ENCODE measurements around the gene ZNF296. TPM values are rescaled to one million over a fixed set of nuclear protein-coding genes. Genes with fewer than 3 reads are reported as not detected.

Gene ZNF296
- total and polyA plus RNA-seq, 2 of the 13 experiments (the other 11 are each of a cell fraction or from before 2014, with no cell fraction given) = 0.26 to 0.62 TPM

DNA sequence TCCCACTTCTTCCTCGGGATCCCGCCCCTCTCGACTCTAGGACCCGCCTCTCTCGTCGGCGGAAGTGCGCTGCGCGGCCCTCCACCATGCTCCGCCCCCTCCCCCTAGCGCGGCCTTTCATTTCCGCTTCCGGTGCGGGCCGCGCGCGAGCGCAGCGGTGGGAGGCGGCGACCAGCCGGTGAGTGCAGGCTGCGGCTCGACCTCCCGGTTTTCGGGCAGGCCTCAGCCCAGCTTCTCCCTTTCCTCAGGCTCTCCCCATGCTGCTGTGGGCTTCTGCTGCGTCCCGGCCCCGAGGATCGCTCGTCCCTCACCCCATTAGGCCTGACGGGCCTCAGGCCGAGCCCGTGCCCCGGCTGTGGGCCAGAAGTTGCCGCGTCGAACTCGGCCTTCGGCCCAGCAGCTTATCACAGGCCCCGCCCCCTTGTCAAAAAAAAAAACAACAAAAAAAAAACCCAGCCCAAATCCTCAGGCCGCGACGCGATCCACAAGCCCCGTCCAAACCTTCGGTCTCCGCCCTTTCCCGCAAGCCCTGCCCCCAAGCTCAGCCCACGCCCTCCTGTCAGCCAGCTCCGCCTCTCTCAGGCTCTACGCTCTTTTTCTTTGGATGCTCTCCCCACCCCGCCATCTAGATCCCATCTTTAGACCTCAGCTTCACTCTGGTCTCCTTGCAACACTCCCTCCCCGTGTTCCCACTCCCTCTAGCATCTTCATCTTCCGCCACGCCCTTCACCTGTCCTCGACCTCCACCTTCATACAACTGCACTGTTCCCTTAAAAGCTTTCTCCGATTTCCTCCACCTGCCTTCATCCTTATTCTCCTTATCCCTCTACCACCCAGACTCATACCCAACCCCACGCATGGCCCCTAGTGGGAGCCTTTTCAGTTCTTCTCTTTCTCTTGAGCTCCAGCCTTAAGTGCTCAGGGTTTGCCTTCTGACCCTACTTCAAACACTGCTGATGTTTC is 37.1 kb downstream of the ZNF296 start, which contains the start of gene CLASRP (continued):
- TF ChIP-seq, protein P1, sequence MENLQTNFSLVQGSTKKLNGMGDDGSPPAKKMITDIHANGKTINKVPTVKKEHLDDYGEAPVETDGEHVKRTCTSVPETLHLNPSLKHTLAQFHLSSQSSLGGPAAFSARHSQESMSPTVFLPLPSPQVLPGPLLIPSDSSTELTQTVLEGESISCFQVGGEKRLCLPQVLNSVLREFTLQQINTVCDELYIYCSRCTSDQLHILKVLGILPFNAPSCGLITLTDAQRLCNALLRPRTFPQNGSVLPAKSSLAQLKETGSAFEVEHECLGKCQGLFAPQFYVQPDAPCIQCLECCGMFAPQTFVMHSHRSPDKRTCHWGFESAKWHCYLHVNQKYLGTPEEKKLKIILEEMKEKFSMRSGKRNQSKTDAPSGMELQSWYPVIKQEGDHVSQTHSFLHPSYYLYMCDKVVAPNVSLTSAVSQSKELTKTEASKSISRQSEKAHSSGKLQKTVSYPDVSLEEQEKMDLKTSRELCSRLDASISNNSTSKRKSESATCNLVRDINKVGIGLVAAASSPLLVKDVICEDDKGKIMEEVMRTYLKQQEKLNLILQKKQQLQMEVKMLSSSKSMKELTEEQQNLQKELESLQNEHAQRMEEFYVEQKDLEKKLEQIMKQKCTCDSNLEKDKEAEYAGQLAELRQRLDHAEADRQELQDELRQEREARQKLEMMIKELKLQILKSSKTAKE (CRISPR knock-in tag; IDR thresholded peaks at IDR 0.05; ENCODE audit: borderline replicate concordance) = no peak
- peak; percentile 77; the same call in 1 of the 2 replicates for TF ChIP-seq HOXD1 (CRISPR knock-in tag; IDR thresholded peaks at IDR 0.05)
- TF ChIP-seq SUZ12 (IDR thresholded peaks at IDR 0.05; ENCODE audit: low read depth, low read length) = no peak
- TF ChIP-seq, protein P2, sequence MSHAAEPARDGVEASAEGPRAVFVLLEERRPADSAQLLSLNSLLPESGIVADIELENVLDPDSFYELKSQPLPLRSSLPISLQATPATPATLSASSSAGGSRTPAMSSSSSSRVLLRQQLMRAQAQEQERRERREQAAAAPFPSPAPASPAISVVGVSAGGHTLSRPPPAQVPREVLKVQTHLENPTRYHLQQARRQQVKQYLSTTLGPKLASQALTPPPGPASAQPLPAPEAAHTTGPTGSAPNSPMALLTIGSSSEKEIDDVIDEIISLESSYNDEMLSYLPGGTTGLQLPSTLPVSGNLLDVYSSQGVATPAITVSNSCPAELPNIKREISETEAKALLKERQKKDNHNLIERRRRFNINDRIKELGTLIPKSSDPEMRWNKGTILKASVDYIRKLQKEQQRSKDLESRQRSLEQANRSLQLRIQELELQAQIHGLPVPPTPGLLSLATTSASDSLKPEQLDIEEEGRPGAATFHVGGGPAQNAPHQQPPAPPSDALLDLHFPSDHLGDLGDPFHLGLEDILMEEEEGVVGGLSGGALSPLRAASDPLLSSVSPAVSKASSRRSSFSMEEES (CRISPR knock-in tag; IDR thresholded peaks at IDR 0.05) = no peak; the same call in 1 of the 2 replicates
- no peak for TF ChIP-seq NR2F2 (IDR thresholded peaks at IDR 0.05; ENCODE audit: borderline replicate concordance, low read depth)
- no peak for TF ChIP-seq CCAR2 (optimal IDR thresholded peaks at IDR 0.05; ENCODE audit: low read depth, low read length)
- no peak; the same call in 1 of the 2 replicates for TF ChIP-seq NFATC3 (CRISPR knock-in tag; IDR thresholded peaks at IDR 0.05)
- peak; percentile 59; the same call in 1 of the 2 replicates for TF ChIP-seq ZSCAN25 (CRISPR knock-in tag; IDR thresholded peaks at IDR 0.05)
- TF ChIP-seq, protein P3, sequence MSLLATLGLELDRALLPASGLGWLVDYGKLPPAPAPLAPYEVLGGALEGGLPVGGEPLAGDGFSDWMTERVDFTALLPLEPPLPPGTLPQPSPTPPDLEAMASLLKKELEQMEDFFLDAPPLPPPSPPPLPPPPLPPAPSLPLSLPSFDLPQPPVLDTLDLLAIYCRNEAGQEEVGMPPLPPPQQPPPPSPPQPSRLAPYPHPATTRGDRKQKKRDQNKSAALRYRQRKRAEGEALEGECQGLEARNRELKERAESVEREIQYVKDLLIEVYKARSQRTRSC (CRISPR knock-in tag; IDR thresholded peaks at IDR 0.05; ENCODE audit: low read depth) = no peak
- 0 out of 2 replicates have a peak, but pooled peaks have one; percentile 31 for TF ChIP-seq ZBTB21 (CRISPR knock-in tag; IDR thresholded peaks at IDR 0.05)
- TF ChIP-seq ZNF343 (CRISPR knock-in tag; IDR thresholded peaks at IDR 0.05) = no peak
- TF ChIP-seq RAD21 (CRISPR knock-in tag; IDR thresholded peaks at IDR 0.05) = no peak
- TF ChIP-seq MIXL1 (CRISPR knock-in tag; IDR thresholded peaks at IDR 0.05) = 0 out of 2 replicates have a peak, but pooled peaks have one; percentile 40
- no peak for TF ChIP-seq SP1 (IDR thresholded peaks at IDR 0.05)
- no peak; the same call in none of the 2 replicates for TF ChIP-seq SP1 (CRISPR knock-in tag; IDR thresholded peaks at IDR 0.05)
- TF ChIP-seq, protein P4, sequence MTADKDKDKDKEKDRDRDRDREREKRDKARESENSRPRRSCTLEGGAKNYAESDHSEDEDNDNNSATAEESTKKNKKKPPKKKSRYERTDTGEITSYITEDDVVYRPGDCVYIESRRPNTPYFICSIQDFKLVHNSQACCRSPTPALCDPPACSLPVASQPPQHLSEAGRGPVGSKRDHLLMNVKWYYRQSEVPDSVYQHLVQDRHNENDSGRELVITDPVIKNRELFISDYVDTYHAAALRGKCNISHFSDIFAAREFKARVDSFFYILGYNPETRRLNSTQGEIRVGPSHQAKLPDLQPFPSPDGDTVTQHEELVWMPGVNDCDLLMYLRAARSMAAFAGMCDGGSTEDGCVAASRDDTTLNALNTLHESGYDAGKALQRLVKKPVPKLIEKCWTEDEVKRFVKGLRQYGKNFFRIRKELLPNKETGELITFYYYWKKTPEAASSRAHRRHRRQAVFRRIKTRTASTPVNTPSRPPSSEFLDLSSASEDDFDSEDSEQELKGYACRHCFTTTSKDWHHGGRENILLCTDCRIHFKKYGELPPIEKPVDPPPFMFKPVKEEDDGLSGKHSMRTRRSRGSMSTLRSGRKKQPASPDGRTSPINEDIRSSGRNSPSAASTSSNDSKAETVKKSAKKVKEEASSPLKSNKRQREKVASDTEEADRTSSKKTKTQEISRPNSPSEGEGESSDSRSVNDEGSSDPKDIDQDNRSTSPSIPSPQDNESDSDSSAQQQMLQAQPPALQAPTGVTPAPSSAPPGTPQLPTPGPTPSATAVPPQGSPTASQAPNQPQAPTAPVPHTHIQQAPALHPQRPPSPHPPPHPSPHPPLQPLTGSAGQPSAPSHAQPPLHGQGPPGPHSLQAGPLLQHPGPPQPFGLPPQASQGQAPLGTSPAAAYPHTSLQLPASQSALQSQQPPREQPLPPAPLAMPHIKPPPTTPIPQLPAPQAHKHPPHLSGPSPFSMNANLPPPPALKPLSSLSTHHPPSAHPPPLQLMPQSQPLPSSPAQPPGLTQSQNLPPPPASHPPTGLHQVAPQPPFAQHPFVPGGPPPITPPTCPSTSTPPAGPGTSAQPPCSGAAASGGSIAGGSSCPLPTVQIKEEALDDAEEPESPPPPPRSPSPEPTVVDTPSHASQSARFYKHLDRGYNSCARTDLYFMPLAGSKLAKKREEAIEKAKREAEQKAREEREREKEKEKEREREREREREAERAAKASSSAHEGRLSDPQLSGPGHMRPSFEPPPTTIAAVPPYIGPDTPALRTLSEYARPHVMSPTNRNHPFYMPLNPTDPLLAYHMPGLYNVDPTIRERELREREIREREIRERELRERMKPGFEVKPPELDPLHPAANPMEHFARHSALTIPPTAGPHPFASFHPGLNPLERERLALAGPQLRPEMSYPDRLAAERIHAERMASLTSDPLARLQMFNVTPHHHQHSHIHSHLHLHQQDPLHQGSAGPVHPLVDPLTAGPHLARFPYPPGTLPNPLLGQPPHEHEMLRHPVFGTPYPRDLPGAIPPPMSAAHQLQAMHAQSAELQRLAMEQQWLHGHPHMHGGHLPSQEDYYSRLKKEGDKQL (CRISPR knock-in tag; IDR thresholded peaks at IDR 0.05; ENCODE audit: low read depth) = no peak
- TF ChIP-seq, protein P5, sequence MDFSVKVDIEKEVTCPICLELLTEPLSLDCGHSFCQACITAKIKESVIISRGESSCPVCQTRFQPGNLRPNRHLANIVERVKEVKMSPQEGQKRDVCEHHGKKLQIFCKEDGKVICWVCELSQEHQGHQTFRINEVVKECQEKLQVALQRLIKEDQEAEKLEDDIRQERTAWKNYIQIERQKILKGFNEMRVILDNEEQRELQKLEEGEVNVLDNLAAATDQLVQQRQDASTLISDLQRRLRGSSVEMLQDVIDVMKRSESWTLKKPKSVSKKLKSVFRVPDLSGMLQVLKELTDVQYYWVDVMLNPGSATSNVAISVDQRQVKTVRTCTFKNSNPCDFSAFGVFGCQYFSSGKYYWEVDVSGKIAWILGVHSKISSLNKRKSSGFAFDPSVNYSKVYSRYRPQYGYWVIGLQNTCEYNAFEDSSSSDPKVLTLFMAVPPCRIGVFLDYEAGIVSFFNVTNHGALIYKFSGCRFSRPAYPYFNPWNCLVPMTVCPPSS (IDR thresholded peaks at IDR 0.05) = no peak
- TF ChIP-seq CBX1 (IDR thresholded peaks at IDR 0.05; ENCODE audit: low read depth) = peak; percentile 58
